HCT116 (cell line): Measurements from ENCODE around the gene PLEKHA4.

Source experiments
- CEBPB ChIP-seq: IDR thresholded peaks from 2 replicates; pipeline ENCODE4 v1.6.1; 2012; ENCODE audit warnings: low read depth
- EGR1 ChIP-seq: IDR thresholded peaks from 2 replicates; pipeline ENCODE4 v1.6.1; 2012; ENCODE audit warnings: low read depth
- ELF1 ChIP-seq: IDR thresholded peaks from 2 replicates; pipeline ENCODE4 v1.6.1; 2012; ENCODE audit warnings: low read depth, borderline replicate concordance
- EZH2 ChIP-seq: fragments of 200-600 bp; sonication (generic); IDR thresholded peaks from 2 replicates; pipeline ENCODE4 v1.6.1; 2017; ENCODE audit warnings: antibody characterized with exemption, mixed run types
- EZH2phosphoT487 ChIP-seq: fragments of 200-600 bp; IDR thresholded peaks from 2 replicates; pipeline ENCODE4 v1.6.1; 2018; ENCODE audit warnings: antibody characterized with exemption, borderline replicate concordance
- POLR2A ChIP-seq: IDR thresholded peaks from 2 replicates; pipeline ENCODE4 v1.7.0; 2011; ENCODE audit warnings: borderline replicate concordance; ENCODE audit not compliant: insufficient read depth, insufficient read length; ENCODE audit errors: extremely low read depth
- POLR2AphosphoS5 ChIP-seq: IDR thresholded peaks from 2 replicates; pipeline ENCODE4 v1.6.1; 2011; ENCODE audit warnings: mild to moderate bottlenecking, low read depth, low read length, moderate library complexity
- RAD21 ChIP-seq: IDR thresholded peaks from 2 replicates; pipeline ENCODE4 v1.6.1; 2012; ENCODE audit warnings: low read depth, mild to moderate bottlenecking
- SIN3A ChIP-seq: IDR thresholded peaks from 2 replicates; pipeline ENCODE4 v1.6.1; 2012; ENCODE audit warnings: low read depth
- SP1 ChIP-seq: IDR thresholded peaks from 2 replicates; pipeline ENCODE4 v1.6.1; 2012; ENCODE audit warnings: low read depth
- TCF7L2 ChIP-seq: IDR thresholded peaks from 2 replicates; pipeline ENCODE4 v1.7.0; 2011; ENCODE audit warnings: borderline replicate concordance, inconsistent platforms; ENCODE audit not compliant: insufficient read depth, insufficient read length; ENCODE audit errors: extremely low read depth
- YY1 ChIP-seq: IDR thresholded peaks from 2 replicates; pipeline ENCODE4 v1.6.1; 2011; ENCODE audit warnings: low read length, low read depth, moderate library complexity, mild to moderate bottlenecking; ENCODE audit not compliant: insufficient replicate concordance; ENCODE audit errors: extremely low read depth
- TF ChIP-seq, protein P1 (sequence below): IDR thresholded peaks from 2 replicates; pipeline ENCODE4 v1.6.1; 2012; ENCODE audit warnings: low read depth
- TF ChIP-seq, protein P2 (sequence below), 3 experiments: fragments of 200-600 bp in 1 of 3; sonication (generic) in 1 of 3; IDR thresholded peaks in 2 of 3; conservative IDR thresholded peaks in 1 of 3; 2 replicates each; pipeline ENCODE4 v1.5.1; 2012 to 2017; ENCODE audit warnings: low read depth in 2 of 3, low read length in 2 of 3, antibody characterized with exemption in 1 of 3, borderline replicate concordance in 1 of 3, control low read depth in 1 of 3, mild to moderate bottlenecking in 1 of 3, mixed read lengths in 1 of 3, mixed run types in 1 of 3, moderate library complexity in 1 of 3; ENCODE audit not compliant: insufficient read depth in 1 of 3

DNA sequence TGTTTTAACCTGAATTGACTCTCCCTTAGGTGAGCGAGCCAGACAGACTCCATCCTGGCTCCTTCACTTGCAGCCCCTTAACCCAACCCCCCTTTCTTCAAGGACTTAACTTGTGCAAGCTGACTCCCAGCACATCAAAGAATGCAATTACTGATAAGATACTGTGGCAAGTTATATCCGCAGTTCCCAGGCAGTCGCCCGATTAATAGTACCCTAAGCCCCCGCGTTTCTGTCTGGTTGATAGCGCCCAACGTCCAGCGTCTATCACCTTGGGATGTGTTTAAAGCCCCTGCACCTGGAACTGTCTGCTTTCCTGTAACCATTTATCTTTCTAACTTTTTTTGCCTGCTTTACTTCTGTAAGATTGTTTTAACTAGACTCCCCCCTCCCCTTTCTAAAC, 38.3 kb downstream of the PLEKHA4 start:
- TF ChIP-seq POLR2A (no peak), RAD21 (no peak), SIN3A (no peak), POLR2AphosphoS5 (no peak), SP1 (no peak), YY1 (no peak), EZH2phosphoT487 (no peak), CEBPB (no peak), EZH2 (no peak), EGR1 (no peak), ELF1 (no peak), TCF7L2 (no peak)
- TF ChIP-seq, protein P1, sequence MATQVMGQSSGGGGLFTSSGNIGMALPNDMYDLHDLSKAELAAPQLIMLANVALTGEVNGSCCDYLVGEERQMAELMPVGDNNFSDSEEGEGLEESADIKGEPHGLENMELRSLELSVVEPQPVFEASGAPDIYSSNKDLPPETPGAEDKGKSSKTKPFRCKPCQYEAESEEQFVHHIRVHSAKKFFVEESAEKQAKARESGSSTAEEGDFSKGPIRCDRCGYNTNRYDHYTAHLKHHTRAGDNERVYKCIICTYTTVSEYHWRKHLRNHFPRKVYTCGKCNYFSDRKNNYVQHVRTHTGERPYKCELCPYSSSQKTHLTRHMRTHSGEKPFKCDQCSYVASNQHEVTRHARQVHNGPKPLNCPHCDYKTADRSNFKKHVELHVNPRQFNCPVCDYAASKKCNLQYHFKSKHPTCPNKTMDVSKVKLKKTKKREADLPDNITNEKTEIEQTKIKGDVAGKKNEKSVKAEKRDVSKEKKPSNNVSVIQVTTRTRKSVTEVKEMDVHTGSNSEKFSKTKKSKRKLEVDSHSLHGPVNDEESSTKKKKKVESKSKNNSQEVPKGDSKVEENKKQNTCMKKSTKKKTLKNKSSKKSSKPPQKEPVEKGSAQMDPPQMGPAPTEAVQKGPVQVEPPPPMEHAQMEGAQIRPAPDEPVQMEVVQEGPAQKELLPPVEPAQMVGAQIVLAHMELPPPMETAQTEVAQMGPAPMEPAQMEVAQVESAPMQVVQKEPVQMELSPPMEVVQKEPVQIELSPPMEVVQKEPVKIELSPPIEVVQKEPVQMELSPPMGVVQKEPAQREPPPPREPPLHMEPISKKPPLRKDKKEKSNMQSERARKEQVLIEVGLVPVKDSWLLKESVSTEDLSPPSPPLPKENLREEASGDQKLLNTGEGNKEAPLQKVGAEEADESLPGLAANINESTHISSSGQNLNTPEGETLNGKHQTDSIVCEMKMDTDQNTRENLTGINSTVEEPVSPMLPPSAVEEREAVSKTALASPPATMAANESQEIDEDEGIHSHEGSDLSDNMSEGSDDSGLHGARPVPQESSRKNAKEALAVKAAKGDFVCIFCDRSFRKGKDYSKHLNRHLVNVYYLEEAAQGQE: no peak
- TF ChIP-seq, protein P2, sequence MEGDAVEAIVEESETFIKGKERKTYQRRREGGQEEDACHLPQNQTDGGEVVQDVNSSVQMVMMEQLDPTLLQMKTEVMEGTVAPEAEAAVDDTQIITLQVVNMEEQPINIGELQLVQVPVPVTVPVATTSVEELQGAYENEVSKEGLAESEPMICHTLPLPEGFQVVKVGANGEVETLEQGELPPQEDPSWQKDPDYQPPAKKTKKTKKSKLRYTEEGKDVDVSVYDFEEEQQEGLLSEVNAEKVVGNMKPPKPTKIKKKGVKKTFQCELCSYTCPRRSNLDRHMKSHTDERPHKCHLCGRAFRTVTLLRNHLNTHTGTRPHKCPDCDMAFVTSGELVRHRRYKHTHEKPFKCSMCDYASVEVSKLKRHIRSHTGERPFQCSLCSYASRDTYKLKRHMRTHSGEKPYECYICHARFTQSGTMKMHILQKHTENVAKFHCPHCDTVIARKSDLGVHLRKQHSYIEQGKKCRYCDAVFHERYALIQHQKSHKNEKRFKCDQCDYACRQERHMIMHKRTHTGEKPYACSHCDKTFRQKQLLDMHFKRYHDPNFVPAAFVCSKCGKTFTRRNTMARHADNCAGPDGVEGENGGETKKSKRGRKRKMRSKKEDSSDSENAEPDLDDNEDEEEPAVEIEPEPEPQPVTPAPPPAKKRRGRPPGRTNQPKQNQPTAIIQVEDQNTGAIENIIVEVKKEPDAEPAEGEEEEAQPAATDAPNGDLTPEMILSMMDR (IDR thresholded peaks at IDR 0.05 in 2 of 3, conservative IDR thresholded peaks at IDR 0.05 in 1 of 3; ENCODE audit: borderline replicate concordance in 1 of 3, insufficient read depth in 1 of 3, low read depth in 2 of 3, low read length in 2 of 3): no peak
